Measurements from ENCODE around the gene RASGRP1. TPM values are rescaled to one million over a fixed set of nuclear protein-coding genes. Genes with fewer than 3 reads are reported as not detected.

The RASGRP1 gene
- total and polyA plus RNA-seq, 12 donors: 0.13 to 2.8 (median 0.49) TPM

GRCh38 chr15:38440353-38441129, 124.1 kb downstream of the RASGRP1 start:
- 19 to 37% (median 32%) methylated on average over 6 to 9 of the region's 9 CpGs for WGBS, 4 donors
- Histone ChIP-seq H3K27ac (no peak overlapping the region), H3K9me3 (replicated peaks in 1 of 3) (no peaks in the 10 kb centered on the region), H3K4me3 (no peak overlapping the region), H3K36me3 (replicated peaks in 1 of 2) (no peaks in the 10 kb centered on the region), H3K4me1 (replicated peaks in 1 of 2) (no peaks in the 10 kb centered on the region), H3K27me3 (no peaks in the 10 kb centered on the region)
- peak in 6 of 7 donors; percentile 25 to 70 (median 40) for DNase-seq
- TF ChIP-seq CTCF (IDR thresholded peaks at IDR 0.05): peak; percentile 77 to 95 (median 88)
- no peak for TF ChIP-seq POLR2A (IDR thresholded peaks at IDR 0.05)
- intact Hi-C loops (cut with DNase I): loop anchor here (10.0 kb wide), 1 partner anchor 244 kb away; no protein-coding TSS in a partner anchor

Other genes with a start within 250 kb of the RASGRP1 start
- 10 to 100 TPM in 6 of 9 donors, 1 to 10 TPM in 3; 3.0 to 20.6 (median 13.7) TPM for gene FAM98B, start 110.7 kb downstream of the RASGRP1 start, total RNA-seq
- 10 to 100 TPM in 1 of 3 donors, 1 to 10 TPM in 2; 5.2 to 30.1 (median 6.8) TPM for gene FAM98B, start 110.7 kb downstream of the RASGRP1 start, polyA plus RNA-seq